ENCODE data around the gene TRAF6.
A peak's percentile ranks its signal among the peaks of the same experiment; 100 is the strongest.
"Not testable (repeated sequence)": the region's sequence is repeated elsewhere in the genome, so short reads cannot be mapped to it uniquely, and the experiment has no call there.

The TRAF6 gene

DNA sequence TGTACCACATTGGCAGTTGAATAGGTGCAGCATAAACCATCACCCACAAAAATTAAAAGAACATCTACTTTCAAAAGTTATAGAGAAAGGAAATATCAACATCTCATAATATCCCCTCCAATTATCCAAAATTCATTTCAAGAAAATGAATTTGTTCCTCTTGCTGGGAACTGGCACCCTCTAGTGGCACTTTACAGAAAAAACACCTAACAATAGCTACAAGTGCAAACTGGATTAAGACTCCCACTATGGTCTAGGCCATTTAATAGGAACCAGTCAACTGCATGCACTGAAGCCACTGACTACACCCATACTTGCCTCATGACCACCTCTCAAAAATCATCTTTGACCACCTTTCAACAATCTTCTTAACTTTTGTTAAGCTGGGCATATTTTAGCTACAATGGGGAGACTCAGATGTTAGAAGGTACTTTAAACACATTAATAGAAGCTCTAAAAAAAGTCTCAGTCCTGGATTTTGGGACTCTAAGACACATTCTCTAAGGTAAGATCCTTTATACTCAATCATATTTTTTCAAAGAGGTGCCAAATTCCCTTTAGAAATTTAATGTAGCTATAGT, 17.3 kb downstream of the TRAF6 start:
- DNase-seq: peak; percentile 42

DNA sequence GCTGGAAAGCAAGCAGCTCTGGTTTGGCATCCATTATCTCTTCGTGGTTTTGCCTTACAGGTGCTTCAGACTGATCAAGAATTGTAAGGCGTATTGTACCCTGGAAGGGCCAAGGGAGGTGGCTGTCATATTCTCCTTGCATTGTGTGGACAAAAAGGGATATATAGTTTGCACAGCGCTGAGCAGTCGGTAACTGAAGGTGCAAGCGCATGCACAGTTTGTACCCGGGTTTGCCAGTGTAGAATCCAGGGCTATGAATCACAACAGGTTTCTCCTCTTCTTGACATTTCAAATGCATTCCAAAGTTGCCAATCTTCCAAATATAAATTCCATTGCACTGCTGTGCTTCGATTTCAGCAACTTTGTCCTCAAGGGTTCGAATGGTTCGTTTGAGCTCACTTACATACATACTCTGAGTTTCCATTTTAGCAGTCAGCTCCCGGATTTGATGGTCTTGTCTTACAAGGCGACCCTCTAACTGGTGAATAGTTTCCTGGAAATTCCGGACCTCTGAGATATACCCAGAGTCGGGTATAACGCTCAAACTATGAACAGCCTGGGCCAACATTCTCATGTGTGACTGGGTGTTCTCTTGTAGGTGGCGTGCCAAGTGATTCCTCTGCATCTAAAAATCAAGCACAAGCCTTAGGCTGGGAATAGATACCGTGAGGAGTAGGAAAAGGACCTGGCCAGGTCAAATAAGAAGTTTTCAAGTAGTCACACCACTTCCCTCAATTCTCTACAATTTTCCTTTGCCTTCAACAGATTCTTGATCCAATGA, 19.9 kb downstream of the TRAF6 start:
- DNase-seq: no peak

DNA sequence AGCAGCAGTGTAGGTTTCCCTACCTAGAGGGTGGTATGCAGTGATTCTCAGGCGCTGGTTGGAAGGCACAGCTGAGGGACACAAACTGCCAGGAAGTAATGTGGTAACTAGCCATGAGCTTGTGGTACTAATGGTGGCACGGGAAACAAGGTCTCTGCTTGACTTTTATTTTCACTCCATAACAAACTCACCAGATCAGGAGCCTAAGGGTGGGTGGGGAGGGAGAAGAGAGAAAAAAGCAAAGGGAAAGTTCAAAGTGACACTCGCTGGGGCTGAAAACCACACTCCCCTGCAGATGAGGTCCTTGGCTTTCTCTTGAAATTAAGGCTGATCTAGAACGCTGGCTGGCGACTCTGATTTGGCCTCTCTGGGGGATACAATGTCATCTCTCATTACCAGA, 22.0 kb downstream of the TRAF6 start:
- no peak for DNase-seq

- DNase-seq: no peak
Measured at GRCh38 chr11:36487619-36488018, 22.5 kb downstream of the TRAF6 start.

GRCh38 chr11:36485298-36486002, 24.6 kb downstream of the TRAF6 start:
- DNase-seq: no peak

DNA sequence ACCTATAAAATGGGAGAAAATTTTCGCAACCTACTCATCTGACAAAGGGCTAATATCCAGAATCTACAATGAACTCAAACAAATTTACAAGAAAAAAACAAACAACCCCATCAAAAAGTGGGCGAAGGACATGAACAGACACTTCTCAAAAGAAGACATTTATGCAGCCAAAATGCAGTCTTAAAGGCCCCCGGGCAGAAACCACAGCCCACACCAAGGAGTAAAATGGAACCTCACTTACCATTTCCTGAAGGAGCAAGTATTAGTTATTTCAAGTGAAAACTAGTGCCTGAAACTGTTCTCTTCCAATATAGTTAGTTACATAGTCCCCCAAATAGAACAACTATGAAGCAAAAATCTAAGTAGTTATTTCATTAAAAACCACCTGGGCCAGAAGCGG, 27.0 kb downstream of the TRAF6 start:
- DNase-seq: not testable (repeated sequence)

GRCh38 chr11:36480833-36481232, 29.2 kb downstream of the TRAF6 start:
- no peak for DNase-seq

DNA sequence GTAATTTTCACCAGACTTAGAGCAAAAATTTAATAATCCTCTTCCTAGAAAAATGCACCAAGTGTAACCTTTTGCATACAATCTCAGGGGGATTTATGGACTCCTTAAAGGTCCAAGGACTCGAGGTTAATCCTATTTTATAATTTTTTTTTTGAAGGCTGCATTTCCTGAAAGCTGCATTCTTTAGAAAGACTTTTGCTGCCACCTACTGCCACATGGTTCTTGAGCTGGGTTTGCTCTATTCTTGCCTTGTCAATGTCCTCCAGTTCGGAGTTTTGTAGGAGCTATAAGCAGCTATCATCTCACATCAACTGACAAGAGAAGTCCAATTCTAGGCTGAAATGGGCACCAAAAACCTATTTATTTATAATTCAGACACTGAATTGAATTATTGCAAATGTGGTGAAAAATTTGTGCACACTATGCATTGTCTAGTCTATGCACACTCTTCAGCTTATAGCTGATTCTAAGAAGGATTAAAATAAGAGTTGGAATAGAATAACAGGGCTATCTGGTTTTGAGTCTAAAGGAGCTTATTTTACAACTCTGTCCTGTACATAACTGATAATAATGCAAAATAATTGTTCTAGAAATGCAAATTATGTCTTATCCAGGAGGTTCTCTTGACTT, 31.3 kb downstream of the TRAF6 start:
- DNase-seq: peak; percentile 80

DNA sequence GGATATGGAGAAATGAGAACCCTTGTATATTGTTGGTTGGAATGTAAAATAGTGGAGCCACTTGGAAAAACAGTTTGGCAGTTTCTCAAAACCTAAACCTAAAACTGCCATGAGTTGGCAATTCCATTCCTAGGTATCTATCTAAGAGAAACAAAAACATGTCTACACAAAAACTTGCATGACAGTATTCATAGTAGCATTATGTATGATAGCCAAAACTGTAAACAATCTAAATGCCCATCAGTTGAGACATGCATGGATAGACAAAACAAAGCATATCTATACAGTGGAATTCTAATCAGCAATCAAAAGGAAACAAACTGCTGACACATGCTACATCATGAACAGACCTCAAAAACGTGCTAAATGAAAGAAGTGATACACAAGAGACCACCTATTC, 34.9 kb downstream of the TRAF6 start:
- no peak for DNase-seq

DNA sequence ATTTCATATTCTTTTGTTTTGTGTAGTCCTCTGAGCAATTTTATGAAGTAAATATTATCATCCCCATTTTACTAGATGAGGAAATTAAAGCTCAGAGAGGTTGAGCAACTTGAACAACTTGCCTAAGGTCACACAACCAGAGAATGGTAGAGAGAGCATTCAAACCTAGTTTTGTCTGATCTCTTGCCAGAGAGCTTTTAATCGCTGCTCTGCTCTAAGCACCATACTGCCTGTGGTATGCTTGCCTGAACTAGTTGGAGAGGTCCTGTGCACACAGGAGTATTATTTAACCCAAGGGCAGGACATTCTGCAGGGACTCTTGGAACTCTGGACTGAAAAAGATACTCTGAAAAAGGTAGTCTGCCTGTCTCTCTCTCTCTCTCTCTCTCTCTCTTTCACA, 38.5 kb downstream of the TRAF6 start:
- DNase-seq: no peak

DNA sequence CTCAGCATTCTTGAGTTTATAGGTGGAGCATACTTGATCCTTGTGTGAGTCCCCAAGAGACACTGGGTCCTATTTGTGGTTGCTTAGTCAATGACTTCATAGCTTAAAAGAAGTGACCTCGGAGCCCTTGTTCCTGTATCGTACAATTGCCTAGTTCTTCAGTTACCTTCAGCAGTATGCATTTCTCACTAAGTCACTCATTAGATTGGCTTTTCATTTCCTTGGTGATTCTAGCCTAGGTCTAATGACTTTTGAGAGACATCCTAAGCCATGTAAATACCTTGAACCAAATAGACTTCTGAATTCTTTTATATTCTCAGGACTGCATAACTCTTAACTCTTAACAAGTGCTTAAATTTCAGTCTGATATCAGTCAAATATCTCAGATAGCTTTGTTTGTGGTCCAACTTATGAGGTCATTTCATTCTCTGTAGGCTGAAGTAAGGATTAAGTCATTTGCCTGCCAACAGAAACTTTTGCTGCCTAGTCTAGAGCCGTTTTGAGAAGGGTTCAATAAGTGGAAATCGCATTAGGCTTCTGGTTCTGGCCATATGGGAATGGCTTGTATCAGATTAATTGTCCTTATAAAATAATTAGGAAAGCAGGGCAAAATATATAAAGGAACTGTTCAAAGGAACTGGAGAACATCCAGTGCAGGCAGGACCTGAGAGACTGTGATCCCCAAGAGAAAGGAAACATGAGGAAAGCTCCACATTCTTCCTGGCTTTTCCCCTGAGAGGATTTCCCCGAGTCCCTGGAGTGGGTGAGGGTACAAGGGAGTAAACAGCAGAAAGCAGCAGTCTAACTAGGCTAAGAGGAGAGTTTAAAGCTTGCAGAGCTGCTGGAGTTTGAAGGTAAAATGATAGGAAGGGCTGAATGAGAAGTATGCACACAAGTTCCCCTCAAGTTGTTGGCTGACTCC, 39.9 kb downstream of the TRAF6 start:
- no peak for DNase-seq

- no peak for DNase-seq
Measured at GRCh38 chr11:36469063-36469462, 41.0 kb downstream of the TRAF6 start.

DNA sequence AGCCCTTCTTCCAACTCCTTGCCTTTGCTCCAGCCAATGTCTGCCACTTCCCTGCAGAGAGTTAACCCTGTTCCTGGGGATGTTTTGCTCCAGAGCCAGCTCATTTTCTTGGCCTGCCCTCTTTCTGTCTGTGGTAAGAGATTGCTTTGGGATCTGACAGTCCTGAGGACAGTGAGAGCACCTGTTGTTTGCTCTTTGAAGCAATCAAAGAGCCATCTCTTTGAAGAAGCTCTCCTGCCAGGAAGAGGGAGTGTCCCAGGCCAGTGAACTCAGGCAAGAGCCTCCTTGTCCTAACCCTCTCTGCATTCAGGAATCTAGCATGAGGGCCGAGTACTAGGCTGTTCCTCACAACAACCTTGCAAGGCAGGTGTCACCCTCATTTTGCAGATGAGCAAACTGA, 42.2 kb downstream of the TRAF6 start:
- DNase-seq: no peak

- no peak for DNase-seq
Measured at GRCh38 chr11:36467012-36467411, 43.1 kb downstream of the TRAF6 start.

DNA sequence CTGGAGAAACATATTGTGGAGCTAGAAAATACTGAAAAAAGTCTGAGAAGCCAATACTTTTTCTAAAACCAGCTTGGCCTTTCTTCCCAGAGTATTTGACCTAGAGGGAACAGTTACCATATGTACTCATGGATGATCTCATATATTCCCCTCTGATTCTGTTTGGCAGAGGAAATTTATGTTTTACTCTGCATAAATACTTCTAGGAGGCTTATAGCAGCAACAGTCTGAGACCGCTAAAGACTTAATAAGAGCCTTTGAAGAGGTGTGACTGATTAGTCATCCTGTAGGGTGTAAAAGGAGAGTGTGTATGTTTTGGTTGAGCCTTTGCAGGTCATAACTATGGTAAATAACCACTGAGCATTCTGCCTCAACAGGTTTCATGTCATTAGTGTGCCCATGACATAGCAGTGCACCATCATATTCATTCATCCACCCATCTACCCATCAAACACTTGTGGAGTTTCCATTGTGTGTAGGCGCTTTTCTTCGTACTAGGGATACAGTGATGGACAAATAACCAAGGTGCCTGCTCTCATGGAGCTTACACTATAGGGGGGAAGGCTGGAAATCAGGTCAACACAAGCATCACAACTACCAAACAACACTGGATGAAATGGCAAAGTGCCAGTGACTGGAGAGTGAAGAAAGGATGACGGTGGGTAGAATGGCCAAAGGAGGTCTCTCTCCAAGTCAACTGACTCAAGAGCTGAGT, 44.5 kb downstream of the TRAF6 start:
- DNase-seq: no peak

DNA sequence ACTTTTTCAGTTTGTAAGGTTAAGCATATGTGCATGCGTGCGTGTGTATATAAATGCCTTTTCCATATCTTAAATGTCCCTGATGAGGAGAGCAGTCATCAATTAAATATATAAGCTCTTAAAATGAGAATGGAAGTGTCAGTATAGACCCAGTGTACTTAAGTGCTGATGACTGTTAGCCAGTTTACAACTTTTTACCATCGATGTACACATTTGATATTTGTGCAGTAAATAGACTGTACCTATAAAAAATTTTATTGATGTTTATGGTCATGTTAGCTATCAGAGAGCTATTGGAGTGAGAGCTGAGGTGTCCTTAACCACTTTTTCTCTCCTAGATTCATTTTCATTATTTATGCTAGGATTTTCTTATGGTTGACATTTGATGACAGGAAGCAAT, 45.4 kb downstream of the TRAF6 start:
- no peak for DNase-seq

GRCh38 chr11:36463781-36464180, 46.3 kb downstream of the TRAF6 start:
- no peak for DNase-seq

DNA sequence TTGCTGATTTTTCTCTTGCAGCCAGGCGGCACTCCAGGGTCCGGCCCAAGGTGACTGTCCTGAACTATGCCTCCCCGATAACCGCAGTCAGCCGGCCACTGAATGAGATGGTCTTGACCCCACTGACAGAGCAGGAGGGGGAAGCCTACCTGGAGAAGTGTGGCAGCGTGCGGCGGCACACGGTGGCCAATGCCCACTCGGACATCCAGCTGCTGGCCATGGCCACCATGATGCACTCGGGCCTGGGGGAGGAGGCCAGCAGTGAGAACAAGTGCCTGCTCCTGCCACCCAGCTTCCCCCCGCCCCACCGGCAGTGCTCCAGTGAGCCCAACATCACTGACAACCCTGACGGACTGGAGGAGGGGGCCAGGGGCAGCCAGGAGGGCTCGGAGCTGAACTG, 47.8 kb downstream of the TRAF6 start:
- no peak for DNase-seq

- no peak for DNase-seq
Measured at GRCh38 chr11:36460220-36460619, 49.9 kb downstream of the TRAF6 start.

GRCh38 chr11:36459046-36459445, 51.0 kb downstream of the TRAF6 start:
- DNase-seq: no peak

- DNase-seq: no peak
Measured at GRCh38 chr11:36458129-36458915, 51.8 kb downstream of the TRAF6 start.

Data from retina (tissue), 1 donor.